ENCODE results near the gene MAFB.

The MAFB gene

GRCh38 chr20:40688129-40689099 is 622 bp downstream of the MAFB start:
- peak overlapping the region; percentile 50 for H3K4me3 ChIP-seq (ENCODE audit: control insufficient read depth, low read depth, low read length)
- peak; percentile 20 for DNase-seq (ENCODE audit: low read depth)
- no peak for TF ChIP-seq CTCF (conservative IDR thresholded peaks at IDR 0.05; ENCODE audit: control insufficient read depth, insufficient read depth, low read depth, low read length)

GRCh38 chr20:40687384-40688128 is 1.5 kb downstream of the MAFB start:
- peak overlapping the region; percentile 50 for H3K4me3 ChIP-seq (ENCODE audit: control insufficient read depth, low read depth, low read length)
- peak; percentile 16 for DNase-seq (ENCODE audit: low read depth)
- no peak for TF ChIP-seq CTCF (conservative IDR thresholded peaks at IDR 0.05; ENCODE audit: control insufficient read depth, insufficient read depth, low read depth, low read length)

GRCh38 chr20:40686893-40687292 is 2.1 kb downstream of the MAFB start:
- no peak for TF ChIP-seq CTCF (conservative IDR thresholded peaks at IDR 0.05; ENCODE audit: control insufficient read depth, insufficient read depth, low read depth, low read length)
- H3K4me3 ChIP-seq (ENCODE audit: control insufficient read depth, low read depth, low read length), result peak overlapping the region; percentile 50
- no peak for DNase-seq (ENCODE audit: low read depth)

GRCh38 chr20:40686434-40686882 is 2.6 kb downstream of the MAFB start:
- H3K4me3 ChIP-seq (ENCODE audit: control insufficient read depth, low read depth, low read length), result peak overlapping the region; percentile 50
- DNase-seq (ENCODE audit: low read depth), result no peak
- TF ChIP-seq CTCF (conservative IDR thresholded peaks at IDR 0.05; ENCODE audit: control insufficient read depth, insufficient read depth, low read depth, low read length), result no peak

GRCh38 chr20:40685349-40685748 is 3.7 kb downstream of the MAFB start:
- no peak overlapping the region for H3K4me3 ChIP-seq (ENCODE audit: control insufficient read depth, low read depth, low read length)
- no peak for TF ChIP-seq CTCF (conservative IDR thresholded peaks at IDR 0.05; ENCODE audit: control insufficient read depth, insufficient read depth, low read depth, low read length)
- DNase-seq (ENCODE audit: low read depth), result no peak

- no peak for TF ChIP-seq CTCF (conservative IDR thresholded peaks at IDR 0.05; ENCODE audit: control insufficient read depth, insufficient read depth, low read depth, low read length)
- no peak for DNase-seq (ENCODE audit: low read depth)
- H3K4me3 ChIP-seq (ENCODE audit: control insufficient read depth, low read depth, low read length), result no peak overlapping the region
These were observed 5.2 kb downstream of the MAFB start for GRCh38 chr20:40683894-40684268.
